Breast epithelium (tissue), 3 donors: ENCODE data around the gene MAPK1.

Experiments
- CTCF ChIP-seq, 3 donors: fragments of 450-650 bp; IDR thresholded peaks; one replicate each; pipeline ENCODE4 v1.5.1; 2016 to 2017; ENCODE audit warnings: antibody characterized with exemption in 3 of 3, mild to moderate bottlenecking in 3 of 3, moderate library complexity in 3 of 3
- POLR2A ChIP-seq: fragments of 450-650 bp; IDR thresholded peaks from one replicate; pipeline ENCODE4 v1.6.1; 2016; ENCODE audit warnings: antibody characterized with exemption, mild to moderate bottlenecking, moderate library complexity
- POLR2AphosphoS5 ChIP-seq, 3 donors: sonication (generic); formaldehyde crosslinking; IDR thresholded peaks; one replicate each; pipeline ENCODE4 v1.6.1; 2017; ENCODE audit warnings: antibody characterized with exemption in 3 of 3

DNA sequence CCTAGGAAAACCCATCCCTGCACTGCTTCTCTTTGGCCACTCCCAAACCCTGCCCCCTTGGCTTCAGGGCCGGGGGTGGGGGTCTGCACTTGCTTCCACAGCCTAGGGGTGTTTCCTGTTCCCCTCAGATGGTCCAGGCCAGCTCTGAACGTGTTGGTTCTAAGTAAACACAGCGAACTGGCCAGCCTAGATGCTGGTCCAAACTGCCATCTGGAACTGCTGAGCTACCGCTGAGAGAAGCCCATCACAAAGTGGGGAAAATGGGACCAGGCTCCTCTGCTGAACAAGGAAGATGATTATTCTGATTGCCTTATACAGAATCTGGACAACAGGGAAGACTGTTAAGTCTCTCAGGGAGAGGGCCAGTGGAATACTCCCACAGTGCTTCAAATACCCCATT, 108.4 kb downstream of the MAPK1 start:
- TF ChIP-seq CTCF (IDR thresholded peaks at IDR 0.05) (no peak), POLR2AphosphoS5 (IDR thresholded peaks at IDR 0.05) (no peak), POLR2A (no peak)
